ENCODE results near the gene LCAT. TPM values are rescaled to one million over a fixed set of nuclear protein-coding genes. Genes with fewer than 3 reads are reported as not detected.
A peak's percentile ranks its signal among the peaks of the same experiment; 100 is the strongest.

LCAT gene
- total RNA-seq, 1 donor from 2014 or later = 33.8 TPM

DNA sequence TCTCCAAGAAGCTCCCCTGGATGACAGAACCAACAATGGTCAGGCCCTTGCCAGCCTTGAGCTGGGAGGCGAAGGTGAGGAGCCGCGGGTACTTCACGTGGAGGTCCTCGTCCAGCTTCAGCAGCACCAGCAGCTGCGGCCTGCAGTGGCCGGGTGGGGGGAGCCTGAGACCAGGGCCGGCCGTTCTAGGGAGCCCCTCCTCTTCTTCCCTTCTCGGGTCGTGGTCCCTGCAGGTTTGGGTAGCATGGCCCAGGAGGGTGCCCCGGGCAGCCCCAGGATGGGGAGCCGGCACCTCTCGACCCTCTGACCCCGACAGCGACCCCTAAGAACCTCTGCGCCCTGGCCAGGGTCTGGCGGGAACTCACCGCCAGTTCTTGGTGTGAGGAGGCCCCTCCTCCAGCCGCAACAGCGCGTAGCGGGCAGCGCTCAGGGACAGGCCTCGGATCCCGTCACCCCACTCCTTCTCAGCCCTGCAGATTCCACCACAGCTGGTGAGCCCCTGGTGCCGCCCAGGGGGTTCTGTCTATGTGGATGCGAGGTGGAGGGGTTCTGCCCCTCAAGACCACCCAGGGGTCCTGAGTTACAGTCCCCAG, 3.1 kb upstream of the LCAT start:
- no peak overlapping the region for H3K27ac ChIP-seq
- H3K9me3 ChIP-seq = no peaks in the 10 kb centered on the region
- H3K27me3 ChIP-seq (ENCODE audit: low read depth) = no peaks in the 10 kb centered on the region
- TF ChIP-seq, protein P1, sequence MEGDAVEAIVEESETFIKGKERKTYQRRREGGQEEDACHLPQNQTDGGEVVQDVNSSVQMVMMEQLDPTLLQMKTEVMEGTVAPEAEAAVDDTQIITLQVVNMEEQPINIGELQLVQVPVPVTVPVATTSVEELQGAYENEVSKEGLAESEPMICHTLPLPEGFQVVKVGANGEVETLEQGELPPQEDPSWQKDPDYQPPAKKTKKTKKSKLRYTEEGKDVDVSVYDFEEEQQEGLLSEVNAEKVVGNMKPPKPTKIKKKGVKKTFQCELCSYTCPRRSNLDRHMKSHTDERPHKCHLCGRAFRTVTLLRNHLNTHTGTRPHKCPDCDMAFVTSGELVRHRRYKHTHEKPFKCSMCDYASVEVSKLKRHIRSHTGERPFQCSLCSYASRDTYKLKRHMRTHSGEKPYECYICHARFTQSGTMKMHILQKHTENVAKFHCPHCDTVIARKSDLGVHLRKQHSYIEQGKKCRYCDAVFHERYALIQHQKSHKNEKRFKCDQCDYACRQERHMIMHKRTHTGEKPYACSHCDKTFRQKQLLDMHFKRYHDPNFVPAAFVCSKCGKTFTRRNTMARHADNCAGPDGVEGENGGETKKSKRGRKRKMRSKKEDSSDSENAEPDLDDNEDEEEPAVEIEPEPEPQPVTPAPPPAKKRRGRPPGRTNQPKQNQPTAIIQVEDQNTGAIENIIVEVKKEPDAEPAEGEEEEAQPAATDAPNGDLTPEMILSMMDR (IDR thresholded peaks at IDR 0.05) = peak; percentile 2
- ATAC-seq = no peak
- H3K4me1 ChIP-seq = peaks cover 21% of the 10 kb centered on the region
- H3K36me3 ChIP-seq = peaks cover 98% of the 10 kb centered on the region
- H3K4me3 ChIP-seq = no peak overlapping the region
- no peak for DNase-seq
- intact Hi-C loops (cut with DNase I) = no loop called here

DNA sequence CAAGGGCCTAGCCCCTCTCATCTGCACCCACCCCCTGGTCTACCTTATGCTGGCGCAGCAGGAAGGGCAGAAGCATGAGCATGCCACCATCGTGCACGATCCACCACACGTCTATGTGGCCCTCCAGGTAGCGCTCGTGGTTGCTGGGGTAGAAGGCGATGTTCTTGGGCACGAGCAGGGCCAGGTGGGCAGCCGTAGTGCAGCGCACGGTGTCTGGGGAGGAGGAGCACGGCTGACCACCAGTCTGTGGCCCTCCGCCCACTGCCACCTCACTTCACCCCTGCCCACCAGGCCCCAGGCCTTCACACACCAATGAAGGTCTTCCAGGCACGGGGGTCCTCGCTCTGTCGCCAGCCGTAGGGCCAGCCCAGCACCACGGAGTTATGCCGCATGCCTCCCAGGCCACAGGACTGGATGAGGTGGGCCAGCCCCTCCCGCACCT, 2.2 kb upstream of the LCAT start:
- TF ChIP-seq, protein P1 (IDR thresholded peaks at IDR 0.05) = no peak
- intact Hi-C loops (cut with DNase I) = no loop called here
- no peaks in the 10 kb centered on the region for H3K27me3 ChIP-seq (ENCODE audit: low read depth)
- DNase-seq (no peak), ATAC-seq (no peak)
- H3K27ac ChIP-seq = no peak overlapping the region
- H3K4me1 ChIP-seq = peaks cover 14% of the 10 kb centered on the region
- H3K9me3 ChIP-seq = no peaks in the 10 kb centered on the region
- H3K36me3 ChIP-seq = peaks cover 95% of the 10 kb centered on the region
- H3K4me3 ChIP-seq = no peak overlapping the region

DNA sequence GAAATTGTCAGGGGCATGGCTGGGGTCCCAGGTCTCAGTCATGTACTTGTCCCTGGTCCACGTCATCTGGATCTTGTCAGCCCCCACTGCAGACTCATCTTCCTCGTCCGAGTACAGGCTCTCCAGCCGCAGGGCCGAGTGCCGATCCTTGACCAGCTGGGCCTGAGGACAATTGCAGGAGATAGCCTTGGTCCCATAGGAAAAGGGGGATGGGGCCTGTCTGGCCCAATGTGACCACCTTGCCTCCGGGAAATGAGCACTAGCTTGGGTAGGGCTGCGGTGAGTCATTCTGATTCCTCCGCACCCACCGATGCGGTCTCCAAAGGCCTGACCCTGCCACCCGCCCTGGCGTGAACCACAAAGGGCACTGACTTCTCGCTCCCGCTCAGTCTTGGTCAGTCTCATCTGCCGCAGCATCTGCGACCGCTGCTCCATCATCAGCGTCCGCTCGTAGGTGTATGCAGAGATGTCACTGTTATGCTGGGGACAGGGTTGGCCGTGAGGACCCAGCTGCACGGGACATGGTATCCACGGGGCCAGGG, 1.5 kb upstream of the LCAT start:
- TF ChIP-seq, protein P1 (IDR thresholded peaks at IDR 0.05) = no peak
- no peaks in the 10 kb centered on the region for H3K9me3 ChIP-seq
- no peaks in the 10 kb centered on the region for H3K27me3 ChIP-seq (ENCODE audit: low read depth)
- DNase-seq (no peak), ATAC-seq (no peak)
- H3K27ac ChIP-seq = no peak overlapping the region
- intact Hi-C loops (cut with DNase I) = no loop called here
- peaks cover 93% of the 10 kb centered on the region for H3K36me3 ChIP-seq
- no peak overlapping the region for H3K4me3 ChIP-seq
- H3K4me1 ChIP-seq = peaks cover 14% of the 10 kb centered on the region

DNA sequence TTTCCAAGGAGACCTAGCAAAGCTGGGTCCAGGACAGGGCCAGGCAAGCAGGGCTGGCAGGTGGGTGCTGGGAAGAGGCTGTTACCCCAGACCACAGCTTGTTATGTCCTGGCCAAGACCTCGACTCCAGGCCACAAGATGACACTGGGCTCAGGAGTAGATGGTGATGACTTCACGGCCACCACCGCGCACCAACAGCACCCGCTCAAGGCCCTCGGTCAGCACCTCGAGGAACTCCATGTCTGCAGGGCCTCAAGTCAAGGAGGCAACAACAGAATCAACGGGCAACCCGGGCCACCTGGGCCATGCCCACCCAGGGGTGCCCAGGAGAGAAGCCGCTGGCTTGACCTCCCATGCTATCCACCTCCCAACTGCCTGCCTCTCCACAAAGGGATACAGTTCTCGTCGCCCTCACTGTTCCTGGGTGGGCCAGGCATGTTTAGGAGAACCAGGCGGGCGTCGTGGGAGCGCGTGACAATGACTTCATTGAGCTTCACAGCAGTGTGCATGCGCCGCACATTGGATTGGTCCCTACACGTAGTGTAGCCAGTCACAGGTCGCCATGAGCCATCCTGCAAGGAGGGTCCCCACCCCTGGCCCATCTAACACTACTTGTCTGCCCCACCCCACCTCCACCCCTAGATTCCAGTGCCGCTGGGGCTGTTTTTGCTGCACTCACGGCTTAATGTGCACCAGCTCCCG, 921 bp upstream of the LCAT start:
- ATAC-seq = no peak
- Histone ChIP-seq H3K27me3 (ENCODE audit: low read depth) (no peaks in the 10 kb centered on the region), H3K27ac (peak overlapping the region; percentile 64), H3K36me3 (peaks cover 93% of the 10 kb centered on the region), H3K9me3 (no peaks in the 10 kb centered on the region), H3K4me1 (peaks cover 14% of the 10 kb centered on the region), H3K4me3 (no peak overlapping the region)
- intact Hi-C loops (cut with DNase I) = no loop called here
- TF ChIP-seq, protein P1 (IDR thresholded peaks at IDR 0.05) = no peak
- no peak for DNase-seq

DNA sequence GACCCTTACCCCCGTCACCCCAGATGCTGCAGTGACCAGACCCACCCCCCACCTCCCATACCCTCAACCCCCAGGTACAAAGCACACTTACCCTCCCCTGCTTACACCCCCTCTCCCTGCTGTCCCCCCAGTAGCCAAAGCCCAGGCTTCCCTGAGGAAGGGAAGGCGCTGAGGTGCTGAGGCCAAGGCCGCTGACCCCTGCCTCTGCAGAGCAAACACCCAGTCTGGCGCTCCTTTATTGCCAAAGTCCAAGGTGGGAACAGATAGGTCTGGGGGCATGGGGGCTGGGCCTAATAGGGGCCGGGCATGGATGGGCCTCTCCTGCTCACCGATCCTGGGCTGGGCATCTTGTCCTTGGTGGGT, 683 bp downstream of the LCAT start:
- H3K36me3 ChIP-seq = peaks cover 84% of the 10 kb centered on the region
- H3K27ac ChIP-seq = peak overlapping the region; percentile 64
- no peak overlapping the region for H3K4me3 ChIP-seq
- peaks cover 14% of the 10 kb centered on the region for H3K4me1 ChIP-seq
- intact Hi-C loops (cut with DNase I) = no loop called here
- TF ChIP-seq, protein P1 (IDR thresholded peaks at IDR 0.05) = no peak
- no peak for ATAC-seq
- no peak for DNase-seq
- no peaks in the 10 kb centered on the region for H3K27me3 ChIP-seq (ENCODE audit: low read depth)
- H3K9me3 ChIP-seq = no peaks in the 10 kb centered on the region
